HK-2 (cell line): ENCODE results near the gene DDX11.
"Not testable (repeated sequence)": the region's sequence is repeated elsewhere in the genome, so short reads cannot be mapped to it uniquely, and the experiment has no call there.

Experiments
- DNase-seq: peaks from one replicate; pipeline ENCODE4 v3.0.0-alpha.2; 2018; ENCODE audit not compliant: unreplicated experiment

The DDX11 gene

DNA sequence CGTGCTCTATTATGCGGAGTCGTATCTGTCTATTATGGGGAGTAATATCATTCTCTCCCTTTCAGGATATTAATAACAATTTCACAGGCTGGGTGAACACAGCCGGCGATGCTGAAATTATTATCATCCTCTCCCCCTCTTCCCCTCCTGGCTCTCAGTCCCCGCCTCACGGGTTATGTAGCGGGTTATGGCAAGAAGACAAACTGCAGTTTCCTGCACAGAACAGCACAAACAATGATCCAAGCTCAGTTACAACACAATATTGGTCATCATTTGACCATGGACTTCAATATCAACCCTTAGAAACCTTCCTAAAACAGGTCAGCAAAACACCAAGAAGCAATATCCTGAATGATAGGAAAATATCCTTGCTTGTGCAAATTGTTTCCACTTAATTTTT is 50.5 kb downstream of the DDX11 start:
- DNase-seq = not testable (repeated sequence)

DNA sequence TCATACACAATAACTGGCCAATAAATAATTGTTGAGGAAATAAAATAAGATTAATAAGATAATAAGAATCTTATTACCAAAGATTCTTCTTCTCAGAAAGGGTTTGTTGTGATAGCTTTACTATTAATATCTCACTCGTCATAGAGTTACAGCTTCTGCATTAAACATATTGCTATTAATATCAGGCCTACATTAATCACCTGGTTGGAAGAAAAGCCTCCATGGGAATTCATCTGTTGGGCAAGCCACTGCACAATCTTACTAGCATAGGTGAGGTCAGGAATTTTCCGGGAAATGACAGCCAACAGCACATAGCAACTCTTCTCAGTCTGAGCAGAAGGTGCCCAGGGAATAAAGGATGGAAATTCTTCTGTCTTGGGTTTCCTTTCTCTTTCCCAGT is 51.5 kb downstream of the DDX11 start:
- not testable (repeated sequence) for DNase-seq

DNA sequence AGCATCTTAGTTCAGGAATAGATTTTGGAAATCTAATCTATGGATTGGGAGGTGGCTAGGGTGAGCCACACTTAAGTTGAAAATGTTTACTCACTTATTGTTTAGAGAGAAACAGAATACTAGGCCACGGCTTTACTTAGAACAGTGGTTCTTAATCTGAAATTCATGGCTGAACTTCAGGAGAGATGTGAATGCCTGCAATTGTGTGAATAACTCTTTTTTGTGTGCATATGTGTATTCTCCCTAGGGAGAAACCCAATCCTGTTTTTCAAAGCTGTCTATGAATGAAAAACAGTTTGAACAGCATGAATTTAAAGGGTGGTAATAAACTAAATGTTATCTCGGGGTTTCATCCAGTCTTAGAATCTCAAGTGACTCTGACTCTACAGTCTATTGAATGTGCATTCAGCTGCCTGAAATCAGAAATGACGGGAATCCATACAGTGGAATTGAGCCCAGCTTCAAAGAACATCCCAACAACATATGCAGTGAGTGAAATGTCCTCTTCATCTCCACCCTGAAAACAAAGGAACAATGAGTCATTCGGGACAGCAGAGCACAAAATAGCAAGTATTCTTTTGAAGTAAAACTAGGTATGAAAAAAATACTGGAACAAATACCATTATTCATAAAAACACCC is 53.7 kb downstream of the DDX11 start:
- DNase-seq = not testable (repeated sequence)

DNA sequence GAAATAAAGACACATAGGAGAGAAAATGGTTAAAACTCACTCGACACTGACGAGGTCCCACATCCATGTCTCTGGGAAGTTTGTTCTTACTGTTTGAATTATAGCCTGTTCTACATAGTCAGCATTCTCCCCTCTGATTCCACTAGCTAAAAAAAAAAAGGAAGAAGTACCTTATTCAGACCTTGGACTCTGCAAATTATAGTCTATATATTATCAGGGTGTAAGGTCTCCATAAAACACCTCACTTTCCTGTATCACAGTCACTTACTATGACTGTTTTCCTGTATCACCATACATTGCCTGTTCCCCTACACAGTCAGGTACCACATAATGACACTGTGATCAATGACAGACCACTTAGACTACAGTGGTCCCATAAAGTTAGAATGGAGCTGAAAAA is 62.9 kb downstream of the DDX11 start:
- not testable (repeated sequence) for DNase-seq

DNA sequence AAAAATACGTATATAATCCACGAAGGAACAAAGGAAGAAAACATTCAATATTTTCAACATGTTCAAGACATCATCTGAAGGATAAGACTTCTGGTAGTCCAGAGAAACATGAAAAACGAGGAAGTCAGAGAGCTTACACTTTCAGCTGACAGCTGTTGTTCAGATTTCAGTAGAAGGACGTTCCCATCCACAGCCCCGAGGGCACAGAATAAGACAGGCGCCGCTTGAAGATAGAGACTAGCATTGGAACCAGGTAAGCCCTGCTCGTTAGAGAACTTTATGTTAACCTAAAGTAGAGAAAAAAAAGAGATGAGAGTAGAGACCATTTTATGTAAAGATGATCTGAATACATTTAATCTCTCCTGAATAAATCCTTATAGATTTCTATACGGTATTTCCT is 71.1 kb downstream of the DDX11 start:
- not testable (repeated sequence) for DNase-seq

DNA sequence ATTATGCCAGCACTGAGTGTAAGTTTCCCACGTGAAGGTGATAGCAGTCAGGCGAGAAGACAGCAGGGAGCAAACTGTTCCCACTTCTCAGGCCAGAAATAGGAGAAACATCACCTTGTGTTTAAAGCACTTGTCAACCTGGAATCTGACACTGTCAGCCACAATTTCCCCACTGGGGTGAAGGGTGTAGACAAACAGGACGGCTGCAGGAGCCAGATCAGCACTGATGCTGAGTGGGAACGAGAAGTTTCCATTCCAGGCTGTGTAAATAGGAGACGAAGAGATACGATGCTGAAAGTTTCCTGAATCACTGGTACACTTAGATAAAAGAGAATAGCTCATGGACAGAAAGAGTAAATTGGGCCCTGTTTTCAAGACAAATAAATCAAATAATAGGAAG is 71.6 kb downstream of the DDX11 start:
- DNase-seq = not testable (repeated sequence)

DNA sequence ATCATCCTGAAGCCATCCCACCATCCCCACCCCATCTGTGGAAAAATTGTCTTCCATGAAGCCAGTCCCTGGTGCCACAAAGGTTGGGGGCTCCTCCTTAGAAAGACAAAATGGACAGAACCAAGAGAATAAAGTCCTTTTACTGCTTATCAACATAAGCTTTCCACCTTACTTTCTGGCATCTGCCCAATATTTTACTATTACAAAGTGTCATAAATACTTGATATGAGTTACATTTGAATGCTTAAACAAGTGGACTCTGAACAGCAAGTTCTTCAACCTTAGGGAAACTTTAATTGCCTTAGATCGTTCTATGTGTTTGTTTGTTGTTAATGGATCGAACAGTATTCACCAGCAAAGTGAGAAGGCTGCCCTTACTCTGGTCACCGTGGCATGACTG is 73.8 kb downstream of the DDX11 start:
- DNase-seq = not testable (repeated sequence)

DNA sequence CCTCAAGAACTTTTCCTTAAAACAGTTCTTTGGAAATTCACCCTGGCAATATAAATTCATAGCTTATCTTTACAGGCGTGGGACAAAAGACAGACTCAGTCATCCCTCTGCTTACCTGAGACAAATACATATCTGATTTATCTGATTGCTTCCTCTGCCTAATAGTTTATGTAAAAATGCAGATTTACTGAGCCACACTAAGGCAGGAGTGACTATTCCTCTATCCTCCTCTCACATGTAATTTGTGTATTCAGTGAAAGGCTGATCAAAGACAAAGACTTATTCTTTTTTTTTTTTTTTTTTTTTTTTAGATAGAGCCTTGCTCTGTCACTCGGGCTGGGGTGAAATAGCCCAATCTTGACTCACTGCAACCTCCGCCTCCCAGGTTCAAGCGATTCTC is 77.1 kb downstream of the DDX11 start:
- DNase-seq = not testable (repeated sequence)
